Thyroid gland (tissue), 4 donors: Measurements from ENCODE around the gene MAGOH. TPM values are rescaled to one million over a fixed set of nuclear protein-coding genes. Genes with fewer than 3 reads are reported as not detected.

Experiments
- DNase-seq, 2 donors: peaks; one replicate each; pipeline ENCODE4 v3.0.0-alpha.2; 2019
- H3K27ac ChIP-seq, 3 donors: fragments of 200-600 bp; sonication (generic); 1 replicate in 2 of 3; 2 replicates in 1 of 3; pipeline ENCODE4 v1.5.1; 2016 to 2019; ENCODE audit warnings: mild to moderate bottlenecking in 1 of 3, moderate library complexity in 1 of 3
- H3K27me3 ChIP-seq: fragments of 200-600 bp; sonication (generic); one replicate; pipeline ENCODE4 v1.5.1; 2019
- H3K36me3 ChIP-seq, 2 donors: fragments of 200-600 bp; sonication (generic); one replicate each; pipeline ENCODE4 v1.5.1; 2016 to 2019
- H3K4me1 ChIP-seq, 2 donors: fragments of 200-600 bp; sonication (generic); one replicate each; pipeline ENCODE4 v1.5.1; 2017 to 2019
- H3K4me3 ChIP-seq, 3 donors: fragments of 200-600 bp; sonication (generic); replicated peaks in 1 of 3; 1 replicate in 2 of 3; 2 replicates in 1 of 3; pipeline ENCODE4 v1.5.1; 2016; ENCODE audit warnings: mild to moderate bottlenecking in 1 of 3
- H3K9me3 ChIP-seq: fragments of 200-600 bp; sonication (generic); one replicate; pipeline ENCODE4 v1.5.1; 2017
- POLR2A ChIP-seq, 2 donors: fragments of 450-650 bp; IDR thresholded peaks; one replicate each; pipeline ENCODE4 v1.6.1; 2017; ENCODE audit warnings: antibody characterized with exemption in 2 of 2, mild to moderate bottlenecking in 2 of 2, moderate library complexity in 1 of 2
- WGBS, 2 donors: methylation state at CpG; one replicate each; pipeline ENCODE4 v1.1.5; 2017; 5-methylcytosine and 5-hydroxymethylcytosine counted together
- intact Hi-C: fragments of 100-400 bp; cut with DNase I; formaldehyde crosslinking; loops from one replicate; pipeline ENCODE4 v1.15.1; 2023
- total RNA-seq, 4 donors: library from RNA; depleted of rRNA; stranded (reverse); fragments of >200 nt; gene quantifications; one replicate each; pipeline ENCODE4 v1.2.3, GENCODE V29; 2016
- TF ChIP-seq, protein P1 (sequence below), 6 experiments: fragments of 200-600 bp in 3 of 6; fragments of 450-650 bp in 3 of 6; sonication (generic) in 3 of 6; IDR thresholded peaks; one replicate each; pipeline ENCODE4 v1.5.1; 2016 to 2019; ENCODE audit warnings: antibody characterized with exemption in 6 of 6, mild to moderate bottlenecking in 2 of 6, inconsistent platforms in 1 of 6, moderate library complexity in 1 of 6

MAGOH gene
- total RNA-seq, 4 donors from 2014 or later: 16.8 to 61.9 (median 34.4) TPM

DNA sequence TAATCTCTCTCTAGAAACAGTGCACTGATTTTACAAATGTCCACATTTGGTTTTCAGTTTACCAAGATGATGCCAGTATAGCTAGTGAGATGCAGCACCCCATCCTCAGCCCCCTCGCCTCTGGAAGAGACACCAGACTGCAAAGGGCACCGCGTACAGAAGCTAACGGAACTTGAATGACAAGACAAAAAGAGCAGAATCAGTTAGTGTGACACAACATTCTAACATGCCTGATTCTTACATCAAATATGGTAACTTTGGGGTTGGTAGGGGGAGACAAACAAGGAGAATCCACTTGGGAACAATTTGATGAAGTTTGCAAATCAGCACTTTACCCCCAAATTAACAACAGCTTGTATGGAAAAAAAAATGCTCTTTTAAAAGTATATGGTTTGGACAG, 4.1 kb upstream of the MAGOH start:
- no peak for DNase-seq
- H3K9me3 ChIP-seq: no peaks in the 10 kb centered on the region
- peaks cover 0 to 4% of the 10 kb centered on the region in 2 donors for H3K36me3 ChIP-seq
- no peak overlapping the region for H3K27ac ChIP-seq
- WGBS, 2 donors: 75 to 78% methylated on average over 4 of the region's 4 CpGs
- peaks cover 8 to 9% of the 10 kb centered on the region in 2 donors for H3K4me1 ChIP-seq
- H3K4me3 ChIP-seq: no peak overlapping the region
- intact Hi-C loops: no loop called here
- no peaks in the 10 kb centered on the region for H3K27me3 ChIP-seq
- no peak for TF ChIP-seq POLR2A (IDR thresholded peaks at IDR 0.05)
- TF ChIP-seq, protein P1, sequence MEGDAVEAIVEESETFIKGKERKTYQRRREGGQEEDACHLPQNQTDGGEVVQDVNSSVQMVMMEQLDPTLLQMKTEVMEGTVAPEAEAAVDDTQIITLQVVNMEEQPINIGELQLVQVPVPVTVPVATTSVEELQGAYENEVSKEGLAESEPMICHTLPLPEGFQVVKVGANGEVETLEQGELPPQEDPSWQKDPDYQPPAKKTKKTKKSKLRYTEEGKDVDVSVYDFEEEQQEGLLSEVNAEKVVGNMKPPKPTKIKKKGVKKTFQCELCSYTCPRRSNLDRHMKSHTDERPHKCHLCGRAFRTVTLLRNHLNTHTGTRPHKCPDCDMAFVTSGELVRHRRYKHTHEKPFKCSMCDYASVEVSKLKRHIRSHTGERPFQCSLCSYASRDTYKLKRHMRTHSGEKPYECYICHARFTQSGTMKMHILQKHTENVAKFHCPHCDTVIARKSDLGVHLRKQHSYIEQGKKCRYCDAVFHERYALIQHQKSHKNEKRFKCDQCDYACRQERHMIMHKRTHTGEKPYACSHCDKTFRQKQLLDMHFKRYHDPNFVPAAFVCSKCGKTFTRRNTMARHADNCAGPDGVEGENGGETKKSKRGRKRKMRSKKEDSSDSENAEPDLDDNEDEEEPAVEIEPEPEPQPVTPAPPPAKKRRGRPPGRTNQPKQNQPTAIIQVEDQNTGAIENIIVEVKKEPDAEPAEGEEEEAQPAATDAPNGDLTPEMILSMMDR (IDR thresholded peaks at IDR 0.05): no peak

DNA sequence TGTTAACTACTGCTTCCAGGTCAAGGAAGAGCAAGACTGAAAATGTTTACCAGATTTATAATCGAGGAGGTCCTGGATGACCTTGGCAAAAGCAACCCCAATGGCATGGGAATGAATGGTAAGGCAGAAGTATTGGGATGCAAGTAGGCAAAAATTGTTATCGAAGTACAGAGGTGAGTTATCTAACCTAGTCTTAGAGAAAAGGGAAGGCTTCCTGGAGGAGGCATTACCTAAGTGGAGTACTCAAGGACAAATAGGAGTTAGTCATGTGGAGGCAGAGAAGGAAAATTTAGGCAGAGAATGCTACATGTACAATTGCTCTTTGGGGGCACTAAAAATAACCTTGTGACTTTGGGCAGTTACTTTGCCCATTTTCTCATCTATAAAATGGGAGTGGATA, 3.5 kb upstream of the MAGOH start:
- Histone ChIP-seq H3K4me1 (peaks cover 12 to 14% of the 10 kb centered on the region in 2 donors), H3K9me3 (no peaks in the 10 kb centered on the region), H3K4me3 (no peak overlapping the region), H3K27ac (no peak overlapping the region), H3K36me3 (peaks cover 0 to 4% of the 10 kb centered on the region in 2 donors), H3K27me3 (no peaks in the 10 kb centered on the region)
- 91 to 92% methylated on average over 2 of the region's 2 CpGs for WGBS, 2 donors
- intact Hi-C loops: no loop called here
- no peak for DNase-seq
- no peak for TF ChIP-seq POLR2A (IDR thresholded peaks at IDR 0.05)
- TF ChIP-seq, protein P1 (IDR thresholded peaks at IDR 0.05): no peak

DNA sequence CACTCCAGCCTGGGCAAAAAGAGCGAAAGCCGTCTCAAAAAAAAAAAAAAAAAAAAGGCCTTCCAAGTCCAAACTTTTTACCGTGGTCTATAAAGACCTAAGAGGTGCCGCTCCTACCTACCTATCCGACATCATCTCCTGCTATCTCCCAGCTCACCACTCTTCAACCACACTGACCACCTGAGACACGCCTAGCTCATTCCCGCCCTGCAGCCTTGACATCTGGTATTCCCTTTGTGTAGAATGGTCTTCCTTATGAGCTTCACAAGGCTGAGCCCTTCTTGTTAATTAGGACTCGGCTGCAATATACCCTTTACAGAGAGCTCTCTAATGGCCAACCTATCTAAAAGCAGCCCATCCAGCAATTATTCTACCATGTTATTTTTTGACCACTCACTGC, 680 bp downstream of the MAGOH start:
- Histone ChIP-seq H3K4me3 (peak overlapping the region; percentile 36 to 85 (median 77)), H3K27me3 (no peaks in the 10 kb centered on the region), H3K36me3 (peaks cover 25% of the 10 kb centered on the region in 2 donors), H3K27ac (peak overlapping the region in 2 of 3 donors; percentile 71), H3K4me1 (peaks cover 12 to 15% of the 10 kb centered on the region in 2 donors), H3K9me3 (no peaks in the 10 kb centered on the region)
- intact Hi-C loops: no loop called here
- WGBS, 2 donors: 29 to 38% methylated on average over 8 of the region's 8 CpGs
- DNase-seq: no peak
- TF ChIP-seq, protein P1 (IDR thresholded peaks at IDR 0.05): no peak
- no peak for TF ChIP-seq POLR2A (IDR thresholded peaks at IDR 0.05)

DNA sequence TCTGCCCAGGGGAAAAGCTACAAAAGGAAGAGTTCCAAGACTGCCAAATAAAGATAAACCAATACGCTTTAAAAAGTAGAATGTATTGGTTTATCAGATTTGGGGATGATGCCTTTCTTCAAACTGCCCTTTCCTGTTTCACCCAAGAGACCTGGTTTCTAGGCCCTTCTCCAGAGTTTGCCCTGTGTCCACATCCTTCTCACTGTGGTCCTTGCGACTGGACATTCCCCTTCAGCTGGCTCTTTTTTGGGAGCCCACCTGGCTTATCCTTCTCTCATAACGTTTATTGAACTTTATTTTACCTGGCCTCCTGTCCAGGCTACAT, 17.4 kb downstream of the MAGOH start:
- no peaks in the 10 kb centered on the region for H3K27me3 ChIP-seq
- intact Hi-C loops: no loop called here
- H3K36me3 ChIP-seq: no peaks in the 10 kb centered on the region
- H3K4me3 ChIP-seq: peak overlapping the region in 1 of 3 donors; percentile 71
- no peak for DNase-seq
- no peaks in the 10 kb centered on the region for H3K9me3 ChIP-seq
- WGBS, 2 donors: 42 to 53% methylated on average over 3 of the region's 3 CpGs
- no peak for TF ChIP-seq POLR2A (IDR thresholded peaks at IDR 0.05)
- peak overlapping the region; percentile 93 to 99 (median 94) for H3K27ac ChIP-seq
- peaks cover 5 to 14% of the 10 kb centered on the region in 2 donors for H3K4me1 ChIP-seq

DNA sequence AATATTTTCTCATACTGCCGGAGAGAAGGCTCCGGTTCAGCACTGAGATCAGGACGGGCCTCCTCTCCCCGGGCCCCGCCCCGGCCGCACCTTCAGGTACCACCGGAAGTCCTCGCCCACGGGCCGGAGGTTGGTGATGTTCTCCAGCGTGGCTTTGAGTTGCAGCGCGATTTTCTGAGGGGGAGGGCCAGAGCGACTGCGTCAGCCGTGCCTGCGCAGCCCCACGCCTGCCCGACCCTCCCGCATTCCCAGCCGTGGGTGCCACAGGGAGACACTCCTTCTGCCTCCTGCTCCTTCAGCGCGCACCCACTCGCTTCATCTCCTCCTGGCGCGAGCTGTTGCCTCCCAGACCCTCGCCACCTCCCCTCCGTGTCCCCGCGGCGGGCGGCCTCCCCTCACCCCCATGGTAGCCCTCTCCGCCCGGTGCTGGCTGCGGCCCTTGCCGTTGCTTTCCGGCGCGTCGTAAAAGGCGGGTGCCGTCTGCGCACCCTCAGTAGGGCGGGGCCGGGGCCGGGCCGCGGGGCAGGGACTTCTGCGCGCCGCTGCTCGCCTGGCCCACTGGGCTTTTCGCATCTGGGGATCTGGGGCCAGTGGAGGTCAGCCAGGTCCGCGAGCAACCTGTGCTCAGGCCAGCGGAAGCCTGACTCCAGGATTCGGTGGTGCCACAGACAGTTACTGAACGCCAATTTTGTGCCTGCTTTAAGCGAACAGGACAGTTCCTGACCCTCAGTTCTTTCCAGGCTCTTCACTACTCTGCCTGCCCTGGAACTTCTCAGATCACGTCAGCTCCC, 18.0 kb downstream of the MAGOH start, which contains the start of gene CZIB:
Gene CZIB (minus strand): TSS at position 464 of the 791 bp plus-strand sequence. CDS start 59 bp downstream, at position 405.
- H3K36me3 ChIP-seq: peaks cover 0 to 5% of the 10 kb centered on the region in 2 donors
- WGBS, 2 donors: 0 to 1% methylated on average over 24 to 47 of the region's 61 CpGs

More for the DNA sequence above, 18.0 kb downstream of the MAGOH start, which contains the start of gene CZIB:
- intact Hi-C loops: no loop called here
- TF ChIP-seq, protein P1 (IDR thresholded peaks at IDR 0.05): no peak
- peak; percentile 51 to 92 for TF ChIP-seq POLR2A (IDR thresholded peaks at IDR 0.05)
- peak within 1 kb of the TSS in 2 of 3 donors; percentile 65 to 71 for H3K4me3 ChIP-seq
- peak within 1 kb of the TSS; percentile 93 to 99 (median 94) for H3K27ac ChIP-seq
- no peaks in the 10 kb centered on the region for H3K27me3 ChIP-seq
- peak; percentile 97 for DNase-seq
- no peaks in the 10 kb centered on the region for H3K9me3 ChIP-seq
- H3K4me1 ChIP-seq: peaks cover 5 to 14% of the 10 kb centered on the region in 2 donors
